Stimulated activated CD4-positive, alpha-beta T cell treated with anti-CD3 and anti-CD28 coated beads, Interleukin-2, amount 100 ng/mL, for 24 hours (primary cell): ENCODE measurements around the gene PTPRN2.
"Not testable (repeated sequence)": the region's sequence is repeated elsewhere in the genome, so short reads cannot be mapped to it uniquely, and the experiment has no call there.

Source experiments
- DNase-seq, 2 donors: peaks; one replicate each; pipeline ENCODE4 v3.0.0-alpha.2; 2020

Gene PTPRN2

GRCh38 chr7:157947504-157947903, 640.1 kb downstream of the PTPRN2 start:
- no peak for DNase-seq

- no peak for DNase-seq
These were observed 641.1 kb downstream of the PTPRN2 start for GRCh38 chr7:157946398-157947060.

- DNase-seq, result no peak
These were observed 642.2 kb downstream of the PTPRN2 start for GRCh38 chr7:157945401-157945800.

- no peak for DNase-seq
These were observed 642.8 kb downstream of the PTPRN2 start for GRCh38 chr7:157944734-157945291.

- no peak for DNase-seq
These were observed 643.6 kb downstream of the PTPRN2 start for GRCh38 chr7:157944051-157944450.

- DNase-seq, result no peak
These were observed 644.1 kb downstream of the PTPRN2 start for GRCh38 chr7:157943561-157943960.

GRCh38 chr7:157941210-157941609, 646.4 kb downstream of the PTPRN2 start:
- DNase-seq, result no peak

GRCh38 chr7:157940497-157940896, 647.1 kb downstream of the PTPRN2 start:
- DNase-seq, result no peak

GRCh38 chr7:157938211-157938610, 649.4 kb downstream of the PTPRN2 start:
- DNase-seq, result no peak

GRCh38 chr7:157937406-157937805, 650.2 kb downstream of the PTPRN2 start:
- DNase-seq, result no peak

- no peak for DNase-seq
These were observed 650.6 kb downstream of the PTPRN2 start for GRCh38 chr7:157936976-157937375.

- DNase-seq, result not testable (repeated sequence)
These were observed 651.9 kb downstream of the PTPRN2 start for GRCh38 chr7:157935721-157936120.

GRCh38 chr7:157933219-157934155, 654.1 kb downstream of the PTPRN2 start:
- DNase-seq, result not testable (repeated sequence)

- no peak for DNase-seq
These were observed 655.0 kb downstream of the PTPRN2 start for GRCh38 chr7:157932498-157933218.

GRCh38 chr7:157930926-157931466, 656.6 kb downstream of the PTPRN2 start:
- no peak for DNase-seq

- no peak for DNase-seq
These were observed 657.2 kb downstream of the PTPRN2 start for GRCh38 chr7:157930441-157930840.

- no peak for DNase-seq
These were observed 658.0 kb downstream of the PTPRN2 start for GRCh38 chr7:157929671-157930070.

GRCh38 chr7:157928808-157929425, 658.7 kb downstream of the PTPRN2 start:
- DNase-seq, result no peak

GRCh38 chr7:157928171-157928794, 659.3 kb downstream of the PTPRN2 start:
- no peak for DNase-seq

GRCh38 chr7:157927313-157927925, 660.2 kb downstream of the PTPRN2 start:
- no peak for DNase-seq

- no peak for DNase-seq
These were observed 661.0 kb downstream of the PTPRN2 start for GRCh38 chr7:157926521-157927150.
